ENCODE measurements around the gene AKT2. TPM values are rescaled to one million over a fixed set of nuclear protein-coding genes. Genes with fewer than 3 reads are reported as not detected.

AKT2 gene
- total and polyA plus RNA-seq, 10 of the 15 experiments (the other 5 are each of a cell fraction or from before 2014, with no cell fraction given) = 1.0 to 185 (median 71.5) TPM

GRCh38 chr19:40281381-40282208 is 3.5 kb downstream of the AKT2 start:
- Histone ChIP-seq H3K36me3 (ENCODE audit: control insufficient read depth in 2 of 2, insufficient read depth in 2 of 2, low read length in 1 of 2) (peaks cover 0 to 7% of the 10 kb centered on the region in 2 experiments; a peak in 3 of 4 replicates), H4K20me1 (ENCODE audit: control insufficient read depth, insufficient read depth) (peaks cover 2% of the 10 kb centered on the region), H3K27me3 (replicated peaks in 1 of 2; ENCODE audit: control insufficient read depth in 2 of 2, insufficient read depth in 2 of 2, low read length in 1 of 2) (no peaks in the 10 kb centered on the region), H3K27ac (ENCODE audit: control insufficient read depth, insufficient read depth) (peak overlapping the region; percentile 20; the same call in 1 of the 2 replicates), H3K4me2 (ENCODE audit: control insufficient read depth, insufficient read depth) (peak overlapping the region; percentile 70; the same call in 1 of the 2 replicates), H2AFZ (ENCODE audit: control insufficient read depth, low read depth, low read length) (no peak overlapping the region), H3K9ac (ENCODE audit: control insufficient read depth, insufficient read depth, low read length) (no peak overlapping the region; the same call in 1 of the 2 replicates), H3K9me3 (replicated peaks; ENCODE audit: control insufficient read depth, insufficient read depth, low read length) (no peaks in the 10 kb centered on the region), H3K4me3 (peak overlapping the region; percentile 59; the same call in 1 of the 2 replicates), H3K4me1 (ENCODE audit: control insufficient read depth, insufficient read depth, low read length) (peaks cover 22% of the 10 kb centered on the region), H3K79me2 (ENCODE audit: control insufficient read depth, insufficient read depth, low read length) (peaks cover 77% of the 10 kb centered on the region)
- intact Hi-C loops (cut with micrococcal nuclease; ENCODE audit: unreplicated experiment) (no loop called here), in situ Hi-C loops (cut with MboI) (no loop called here)
- CTCF ChIA-PET = interaction anchor here (0.7 to 2.3 kb wide), 5 partner anchors 17 to 183 kb away, joined by 3 to 10 read pairs (median 4); no protein-coding TSS in a partner anchor
- WGBS (ENCODE audit: insufficient coverage, insufficient replicate concordance, low lambda C conversion rate, missing lambda C conversion rate) = 71% methylated on average over 14 of the region's 14 CpGs
- SMC1A ChIA-PET (ENCODE audit: uncharacterized antibody, unreplicated experiment) = interaction anchor here (0.5 to 1.3 kb wide), 4 partner anchors 24 to 223 kb away, joined by 3 read pairs; no protein-coding TSS in a partner anchor
- BruUV-seq (replicated peaks) = no TSS peak
- DNase-seq (ENCODE audit: low read depth, low spot score) (no peak), ATAC-seq (no peak), FAIRE-seq (no peak)
- RAD21 ChIA-PET (ENCODE audit: unreplicated experiment) = interaction anchor here (1.1 to 1.7 kb wide), 5 partner anchors 24 to 184 kb away, joined by 3 to 6 read pairs (median 4); partner anchors contain the start of gene BLVRB
- no peak for TF ChIP-seq ZBTB33 (IDR thresholded peaks at IDR 0.05)
- POLR2A ChIA-PET = interaction anchor here (0.7 to 1.4 kb wide), 2 partner anchors 162 to 247 kb away, joined by 3 read pairs; no protein-coding TSS in a partner anchor

Measured in GM12878 (cell line).